AG20443 (cell line): ENCODE measurements around the gene PTPN4.
"Not testable (repeated sequence)": the region's sequence is repeated elsewhere in the genome, so short reads cannot be mapped to it uniquely, and the experiment has no call there.

Experiments
- DNase-seq: peaks from one replicate; pipeline ENCODE4 v3.0.0; 2012; ENCODE audit warnings: low spot score, mixed read lengths

PTPN4 gene

DNA sequence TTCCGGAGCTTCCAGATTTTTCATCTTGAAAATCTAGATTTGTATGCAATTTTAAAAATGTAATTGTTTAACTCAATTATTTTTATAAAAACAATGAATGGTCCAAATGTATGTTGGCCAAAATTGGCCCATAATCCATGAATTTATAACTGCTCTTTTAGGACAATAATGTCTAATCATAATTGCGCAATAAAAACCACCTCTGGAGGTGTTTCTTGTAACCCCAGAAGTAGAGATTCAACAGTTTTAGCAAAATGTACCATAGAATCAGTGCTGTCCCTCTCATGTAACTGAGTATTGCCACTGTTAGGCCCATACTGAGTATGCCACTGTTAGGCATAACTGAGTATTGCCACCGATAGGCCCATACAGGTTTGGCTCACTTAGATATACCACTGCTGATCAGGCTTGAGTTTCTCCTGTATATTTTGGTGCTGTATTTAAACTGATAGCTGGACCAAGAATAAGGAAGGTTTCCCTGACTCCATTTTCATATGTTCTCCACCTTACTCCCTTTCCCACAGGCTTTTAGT lies 182.3 kb downstream of the PTPN4 start:
- DNase-seq: no peak

DNA sequence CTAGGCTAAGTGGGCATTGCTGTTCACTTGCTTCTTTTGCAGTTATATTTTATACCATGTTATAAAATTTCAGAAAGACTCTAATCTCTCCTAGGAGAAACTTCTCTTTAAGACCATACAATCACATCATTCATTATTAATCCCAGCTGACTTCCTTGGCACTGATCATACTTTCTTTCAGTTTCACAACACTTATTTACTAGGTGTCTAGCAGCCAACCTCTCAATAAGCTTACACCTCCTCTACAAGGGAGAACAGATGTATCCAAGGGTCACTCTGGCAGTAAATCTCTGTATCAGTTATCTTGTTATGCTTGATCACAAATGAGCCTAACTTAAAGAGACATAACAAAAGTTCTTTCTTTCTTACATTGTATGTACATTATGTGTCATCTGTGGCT lies 183.3 kb downstream of the PTPN4 start:
- no peak for DNase-seq

DNA sequence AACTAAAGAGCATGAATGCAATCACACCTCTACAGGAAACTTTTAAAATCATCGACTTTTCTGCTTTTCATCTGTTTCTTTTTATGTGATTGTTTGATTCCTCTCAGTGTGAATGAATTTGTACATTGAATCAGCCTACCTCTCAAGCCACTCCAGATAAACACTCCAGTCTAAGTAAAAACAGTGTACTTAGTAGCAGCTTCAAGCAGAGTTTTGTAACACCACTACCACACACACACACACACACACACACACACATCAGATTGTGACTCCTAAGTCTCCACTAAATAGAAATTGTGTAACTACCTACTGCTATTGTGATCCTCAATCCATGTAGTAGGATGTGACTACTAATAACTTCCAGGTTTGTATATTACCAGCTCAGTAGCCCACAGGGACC lies 187.8 kb downstream of the PTPN4 start:
- no peak for DNase-seq

DNA sequence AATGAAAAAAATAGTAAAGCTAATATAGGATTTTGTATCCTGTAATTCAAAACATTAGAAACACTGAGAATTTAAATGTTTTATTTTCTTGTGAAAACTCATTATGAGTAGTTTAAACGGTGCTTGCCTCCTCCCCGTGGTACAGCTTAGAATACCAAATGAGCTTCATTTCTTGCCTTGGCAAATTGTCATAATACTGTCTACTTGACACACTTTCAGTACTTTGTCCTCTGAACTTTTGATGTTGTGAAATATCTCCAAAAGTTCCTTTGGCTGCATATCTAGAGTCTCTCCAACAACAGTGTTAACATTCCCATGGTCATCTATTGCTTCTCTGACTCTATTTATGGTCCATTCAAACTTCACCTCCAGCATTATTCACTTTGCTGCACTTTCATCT lies 191.2 kb downstream of the PTPN4 start:
- DNase-seq: no peak

DNA sequence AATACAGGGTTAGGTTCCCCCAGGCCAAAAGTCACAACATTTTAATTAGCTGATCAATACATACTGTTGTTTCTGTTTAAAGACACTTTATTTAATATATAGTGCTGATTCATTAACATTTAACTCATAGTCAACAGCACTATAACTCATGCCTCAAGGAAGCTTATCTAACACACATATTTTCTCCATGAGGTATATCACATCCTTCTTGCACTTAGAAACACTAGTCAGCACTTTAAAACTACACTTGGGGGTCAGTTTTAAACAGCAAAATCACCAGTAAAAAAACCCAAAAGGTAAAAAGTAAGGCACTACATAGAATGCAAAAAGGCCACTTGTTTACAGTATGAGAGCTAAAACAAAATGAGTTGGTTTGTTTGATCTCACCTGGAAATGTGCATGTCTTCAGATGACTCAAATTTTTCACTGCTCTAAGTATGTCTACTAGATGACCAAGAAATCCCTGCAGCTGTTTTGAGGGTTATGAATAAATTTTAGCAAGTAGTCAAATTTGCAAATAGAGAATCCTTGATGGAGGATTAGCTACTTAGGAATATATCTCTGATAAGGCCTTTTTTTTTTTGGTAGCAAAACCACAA lies 199.0 kb downstream of the PTPN4 start:
- no peak for DNase-seq

DNA sequence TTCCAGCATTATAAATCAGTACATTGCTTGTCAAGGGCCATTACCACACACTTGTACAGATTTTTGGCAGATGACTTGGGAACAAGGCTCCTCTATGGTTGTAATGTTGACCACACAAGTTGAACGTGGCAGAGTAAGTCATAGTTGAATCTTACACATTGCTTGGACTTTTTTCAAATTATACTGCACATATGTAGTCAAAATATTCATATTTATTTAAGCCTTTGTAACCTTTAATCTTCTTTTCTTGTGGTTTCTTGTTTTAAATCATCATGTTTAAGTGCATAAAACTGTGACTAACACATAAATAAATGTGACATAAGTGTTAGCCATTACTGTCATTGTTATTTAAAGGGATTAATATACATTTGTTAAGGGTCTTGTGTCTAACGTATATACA lies 201.1 kb downstream of the PTPN4 start:
- DNase-seq: no peak

DNA sequence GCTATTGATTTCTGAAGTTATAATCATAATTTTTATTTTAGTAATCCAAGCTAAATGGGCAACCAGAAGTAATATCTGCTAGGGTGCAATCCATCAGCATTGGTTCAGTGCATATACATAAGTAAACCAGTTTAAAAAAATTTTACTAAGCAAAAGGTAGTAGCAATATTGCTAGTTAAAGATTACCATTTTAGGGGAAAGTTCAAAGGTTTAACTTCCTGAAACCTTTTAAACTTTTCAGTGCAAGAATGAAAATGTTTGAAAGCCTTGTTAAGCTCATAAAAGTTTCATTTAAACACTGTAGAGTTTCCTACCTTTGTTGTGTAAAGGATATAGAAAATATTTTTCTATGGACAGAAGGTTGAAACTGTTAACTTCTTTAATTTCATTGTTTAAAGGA lies 222.2 kb downstream of the PTPN4 start:
- no peak for DNase-seq

DNA sequence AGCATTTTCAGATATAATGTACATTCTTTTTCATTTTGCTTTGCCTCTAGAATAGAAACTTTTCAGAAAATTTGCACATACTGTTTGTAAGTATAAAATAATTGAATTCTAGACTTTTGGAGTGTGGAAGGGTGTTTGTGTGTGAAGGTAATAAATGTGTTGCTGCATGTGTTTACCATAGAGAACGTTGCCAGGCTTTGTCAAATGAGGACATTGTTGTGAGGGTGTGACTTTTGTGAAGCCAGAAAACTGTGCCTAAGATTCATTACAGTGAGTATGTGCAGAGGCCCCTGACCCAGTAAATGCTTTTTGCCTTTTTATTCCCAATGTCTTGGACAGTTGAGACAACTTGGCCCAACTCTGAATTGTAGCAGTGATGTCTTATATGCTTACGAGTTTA lies 222.8 kb downstream of the PTPN4 start:
- no peak for DNase-seq

DNA sequence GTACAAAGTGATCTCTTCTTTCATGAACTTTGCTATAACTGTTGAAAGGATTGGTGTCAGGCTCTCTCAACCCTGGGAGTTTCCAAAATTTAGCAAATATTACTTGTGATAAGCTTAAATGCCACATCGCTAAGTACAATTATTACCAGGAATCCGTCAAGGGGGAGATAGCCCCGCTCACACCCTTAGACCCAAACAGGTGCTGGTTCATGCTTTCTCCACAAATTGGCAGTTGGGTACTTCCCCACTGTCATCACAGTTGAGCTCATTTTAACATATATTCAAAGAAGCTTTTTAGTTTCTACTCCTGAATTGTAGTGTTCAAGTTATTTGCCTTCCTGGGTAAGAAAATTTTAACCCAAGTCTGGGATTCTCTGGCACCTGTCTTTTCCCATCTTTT lies 223.4 kb downstream of the PTPN4 start:
- no peak for DNase-seq

DNA sequence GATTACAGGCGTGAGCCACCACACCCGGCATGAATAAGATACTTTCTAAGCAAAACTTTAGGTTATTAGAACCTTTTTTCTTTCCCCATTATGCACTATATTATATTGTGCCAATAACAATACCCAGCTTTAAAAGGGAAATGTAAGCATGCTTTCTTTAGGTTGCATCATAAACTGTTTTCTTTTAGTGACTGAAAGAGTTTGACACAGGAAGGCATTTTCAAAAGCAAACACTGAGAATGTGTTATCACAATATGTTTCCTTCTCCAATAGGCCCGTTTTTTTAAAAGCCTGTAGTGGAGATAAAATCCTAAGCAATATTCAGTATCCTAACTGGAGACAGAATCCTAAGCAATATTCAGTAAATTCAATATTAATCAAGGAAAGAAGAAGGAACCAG lies 236.4 kb downstream of the PTPN4 start:
- DNase-seq: no peak

DNA sequence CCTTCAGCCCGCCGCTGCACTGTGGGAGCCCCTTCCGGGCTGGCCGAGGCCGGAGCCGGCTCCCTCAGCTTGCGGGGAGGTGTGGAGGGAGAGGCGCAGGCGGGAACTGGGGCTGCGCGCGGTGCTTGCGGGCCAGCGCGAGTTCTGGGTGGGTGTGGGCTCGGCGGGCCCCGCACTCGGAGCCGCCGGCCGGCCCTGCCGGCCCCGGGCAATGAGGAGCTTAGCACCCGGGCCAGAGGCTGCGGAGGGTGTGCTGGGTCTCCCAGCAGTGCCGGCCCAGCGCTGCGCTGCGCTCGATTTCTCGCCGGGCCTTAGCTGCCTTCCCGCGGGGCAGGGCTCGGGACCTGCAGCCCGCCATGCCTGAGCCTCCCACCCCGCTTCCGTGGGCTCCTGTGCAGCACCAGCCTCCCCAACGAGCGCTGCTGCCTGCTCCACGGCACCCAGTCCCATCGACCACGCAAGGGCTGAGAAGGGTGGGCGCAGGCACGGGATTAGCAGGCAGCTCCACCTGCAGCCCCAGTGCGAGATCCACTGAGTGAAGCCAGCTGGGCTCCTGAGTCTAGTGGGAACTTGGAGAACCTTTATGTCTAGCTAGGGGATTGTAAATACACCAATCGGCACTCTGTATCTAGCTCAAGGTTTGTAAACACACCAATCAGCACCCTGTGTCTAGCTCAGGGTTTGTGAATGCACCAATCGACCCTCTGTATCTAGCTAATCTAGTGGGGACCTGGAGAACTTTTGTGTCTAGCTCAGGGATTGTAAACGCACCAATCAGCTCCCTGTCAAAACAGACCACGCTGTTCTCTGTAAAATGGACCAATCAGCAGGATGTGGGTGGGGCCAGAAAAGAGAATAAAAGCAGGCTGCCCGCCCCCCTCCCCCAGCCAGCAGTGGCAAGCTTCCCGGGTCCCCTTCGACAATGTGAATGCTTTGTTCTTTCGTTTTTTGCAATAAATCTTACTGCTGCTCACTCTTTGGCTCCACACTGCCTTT lies 237.5 kb downstream of the PTPN4 start:
- not testable (repeated sequence) for DNase-seq

DNA sequence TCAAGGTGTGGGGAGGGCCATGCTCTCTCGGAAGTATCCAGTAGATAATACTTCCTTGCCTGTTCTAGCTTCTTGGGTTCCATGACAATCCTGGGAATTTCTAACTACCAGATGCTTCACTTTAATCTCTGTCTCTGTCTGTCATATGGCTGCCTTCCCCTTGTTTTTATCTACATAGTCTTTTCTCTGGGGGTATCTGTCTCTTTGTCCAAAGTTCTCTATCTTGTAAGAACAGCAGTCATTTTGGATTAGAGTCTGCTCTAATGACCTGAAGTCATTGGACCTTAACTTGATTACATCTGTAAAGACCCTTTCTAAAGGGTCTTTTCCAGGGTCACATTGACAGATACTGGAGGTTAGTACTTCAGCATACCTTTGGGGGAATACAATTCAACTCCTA lies 241.7 kb downstream of the PTPN4 start:
- no peak for DNase-seq

DNA sequence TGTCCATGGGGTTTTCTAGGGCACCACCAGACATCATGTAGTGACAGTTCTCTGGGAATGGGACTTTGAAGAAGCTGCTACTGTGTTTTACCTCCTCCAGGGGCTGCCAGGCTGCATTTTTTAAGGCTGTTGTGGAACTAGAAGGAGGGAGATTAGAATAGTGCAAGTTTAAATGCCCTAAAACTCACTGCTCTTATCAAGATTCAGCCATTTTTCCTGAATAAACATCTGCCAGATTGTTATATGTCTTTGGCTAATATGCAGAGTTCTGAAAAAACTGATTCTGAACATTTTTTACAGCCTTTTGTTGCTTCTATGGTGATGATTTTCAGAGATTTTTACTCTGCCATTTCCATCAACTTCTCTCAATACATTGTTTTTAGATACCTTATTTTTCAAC lies 244.5 kb downstream of the PTPN4 start:
- DNase-seq: no peak

DNA sequence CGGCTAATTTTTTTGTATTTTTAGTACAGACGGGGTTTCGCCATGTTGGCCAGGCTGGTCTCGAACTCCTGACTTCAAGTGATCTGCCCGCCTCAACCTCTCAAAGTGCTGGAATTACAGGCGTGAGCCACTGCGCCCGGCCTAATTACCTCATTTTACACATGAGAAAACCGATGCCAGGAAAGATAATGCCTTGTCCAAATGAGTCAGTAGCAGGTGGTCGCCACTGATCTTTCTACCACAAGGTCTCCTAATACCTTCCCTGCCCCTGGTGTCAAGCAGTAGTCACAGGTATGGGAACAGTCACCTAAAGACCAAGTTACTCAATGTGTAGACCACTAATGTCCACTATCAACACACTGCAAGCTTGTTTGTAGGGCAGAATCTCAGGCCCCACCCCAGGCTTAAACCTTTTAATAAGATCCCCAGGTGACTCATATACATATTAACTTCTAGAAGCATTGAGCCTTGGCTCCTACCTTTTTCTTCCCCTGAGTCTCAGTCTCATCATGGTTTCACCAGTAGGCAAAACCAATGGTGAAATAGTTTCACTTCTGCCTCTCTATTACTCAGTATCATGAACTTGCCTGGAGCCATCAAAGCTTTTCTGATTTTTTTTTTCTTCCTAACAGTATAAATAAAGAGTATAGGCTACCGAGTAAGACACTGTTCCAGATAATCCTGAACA lies 246.3 kb downstream of the PTPN4 start:
- DNase-seq: no peak

DNA sequence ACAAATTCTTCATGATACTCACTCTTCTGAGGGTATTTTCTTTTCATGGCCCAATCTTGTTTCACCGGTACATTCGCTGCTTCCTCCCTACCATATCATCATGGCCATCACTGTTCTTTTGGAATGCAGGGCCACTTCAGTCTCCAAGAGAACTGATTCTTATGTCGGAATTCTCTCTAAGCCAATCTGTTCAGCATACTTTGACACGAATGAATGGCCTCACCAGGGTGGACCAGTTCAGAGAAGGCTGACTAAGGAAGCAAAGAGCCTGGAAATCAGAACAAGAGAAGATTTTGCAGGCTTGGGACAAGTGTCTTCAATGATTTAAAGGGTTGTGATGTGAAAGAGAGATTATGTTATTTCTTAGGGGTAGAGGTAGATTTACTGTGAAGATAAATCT lies 248.1 kb downstream of the PTPN4 start:
- DNase-seq: no peak

DNA sequence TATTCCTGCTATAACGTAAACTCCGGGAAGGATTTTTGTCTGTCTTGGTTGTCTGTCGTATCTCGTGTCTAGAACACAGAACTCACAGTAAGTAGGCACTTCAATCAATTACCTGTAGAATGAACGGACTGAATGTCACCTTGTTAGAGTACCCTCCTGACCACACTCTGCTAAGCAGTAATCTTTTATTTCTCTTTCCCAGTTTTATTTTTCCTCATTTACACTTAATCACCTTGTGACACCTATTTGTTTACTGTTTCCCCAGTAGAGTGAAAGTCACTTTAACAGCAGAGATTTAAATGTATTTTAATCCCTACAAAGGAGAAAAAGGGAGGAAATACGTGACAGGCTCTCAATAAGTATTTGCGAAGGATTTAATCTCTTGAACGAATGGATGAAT lies 252.6 kb downstream of the PTPN4 start:
- no peak for DNase-seq

DNA sequence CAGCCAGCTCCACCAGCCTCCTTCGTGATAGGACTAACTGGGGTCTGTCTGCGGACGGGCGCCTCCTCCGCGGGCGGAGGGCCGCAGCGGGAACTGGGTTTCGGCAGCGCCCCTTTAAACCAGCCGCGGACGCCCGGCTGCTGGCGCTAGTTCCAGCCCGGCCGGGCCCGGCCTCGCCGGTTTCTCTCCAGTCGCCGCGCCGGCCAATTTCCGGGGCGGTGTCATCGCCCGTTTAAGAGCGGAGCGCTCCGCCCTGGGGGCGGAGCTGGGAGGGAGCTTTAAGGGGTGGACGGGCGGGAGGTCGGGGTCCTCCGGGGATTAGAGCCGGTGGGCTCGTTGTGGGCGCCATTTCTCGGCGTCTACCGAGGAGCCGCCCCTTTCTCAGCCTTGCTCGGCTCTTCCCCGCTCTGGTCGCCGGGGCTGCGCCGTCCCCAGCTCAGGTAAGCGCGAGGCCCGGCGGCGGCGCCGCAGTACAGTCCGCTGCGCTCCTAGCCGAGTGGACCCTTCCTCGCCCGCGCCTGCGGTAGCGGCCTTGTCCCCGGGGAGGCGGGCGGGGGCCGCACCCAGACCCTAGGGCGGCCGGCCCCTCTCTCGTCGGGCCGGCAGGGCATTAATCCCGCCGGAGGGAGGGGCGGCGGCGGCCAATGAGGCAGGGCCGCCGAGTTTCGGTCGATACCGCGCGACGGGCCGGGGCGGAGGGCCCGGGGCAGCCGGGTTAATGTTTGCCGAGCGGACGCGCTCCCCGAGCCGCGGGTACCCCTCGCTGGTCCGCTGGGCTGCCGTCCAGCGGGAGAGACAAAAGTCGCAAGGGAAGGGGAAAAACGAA lies 253.3 kb downstream of the PTPN4 start, which contains the start of gene EPB41L5:
EPB41L5 (plus strand) TSS at position 307 of the 826 bp plus-strand sequence. CDS start 6,008 bp downstream, outside the sequence.
- peak; percentile 97 for DNase-seq

DNA sequence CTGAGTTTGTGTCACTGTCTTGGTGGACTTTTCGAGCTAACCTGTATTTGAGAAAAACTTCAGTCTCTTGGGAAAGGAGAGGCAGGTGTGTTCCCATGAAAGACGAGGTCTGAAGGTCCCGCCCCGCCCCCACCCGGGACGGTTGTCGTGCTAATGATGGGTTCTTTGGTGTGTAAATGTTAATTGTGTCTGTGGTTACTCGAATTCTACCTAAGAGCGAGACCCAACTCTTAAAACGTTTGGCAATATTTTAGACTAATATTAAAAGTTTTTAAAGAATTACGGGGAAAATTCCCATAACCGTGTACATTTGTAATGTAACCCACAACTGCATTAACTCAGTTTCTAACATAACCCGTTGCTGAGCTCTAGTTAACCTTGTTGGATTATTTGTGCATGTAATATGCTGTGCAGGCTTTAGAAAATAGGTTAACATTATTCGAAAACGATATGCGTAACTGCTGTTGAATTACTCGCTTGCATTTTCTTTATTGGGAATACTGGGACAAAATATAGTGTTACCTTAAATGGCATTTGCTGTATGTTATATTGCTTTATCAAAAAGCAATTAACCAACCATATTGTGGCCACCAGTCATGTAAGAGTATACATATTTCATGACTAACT lies 254.0 kb downstream of the PTPN4 start:
- DNase-seq: no peak

DNA sequence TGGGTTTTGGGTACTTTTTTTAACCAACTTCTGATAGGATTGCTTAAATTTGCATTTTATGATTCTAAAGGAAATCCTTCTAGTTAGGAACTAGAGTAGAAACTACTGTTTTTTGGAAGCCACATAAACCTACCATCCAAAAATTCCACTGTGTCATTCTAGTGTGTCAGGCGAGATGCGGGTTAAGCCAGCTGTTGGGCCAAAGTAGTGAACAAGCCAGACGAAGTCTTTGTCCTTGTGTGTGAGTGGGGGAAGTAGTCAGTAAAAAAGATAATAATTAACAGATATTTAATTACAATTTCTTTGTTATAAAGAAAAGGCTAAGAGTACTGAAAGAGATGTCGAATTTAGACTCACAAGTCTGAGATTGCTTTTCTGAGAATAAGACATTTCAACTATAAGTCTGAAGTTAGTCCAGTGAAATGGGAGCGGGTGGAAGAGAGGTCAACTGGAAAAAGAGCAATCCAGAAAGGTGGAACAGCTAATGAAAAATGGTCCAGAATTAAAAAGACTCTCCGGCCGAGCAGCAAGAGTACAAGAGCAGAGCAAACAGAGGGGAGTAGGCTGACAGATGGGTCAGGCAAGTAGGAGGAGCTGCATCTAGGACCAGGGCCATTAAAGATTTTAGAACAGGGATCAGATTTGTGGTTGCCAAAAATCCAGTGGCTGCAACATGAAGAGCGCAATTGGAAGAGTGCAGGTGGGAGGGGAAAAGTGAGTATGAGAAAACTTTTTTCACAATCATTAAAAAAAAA lies 254.7 kb downstream of the PTPN4 start:
- no peak for DNase-seq

DNA sequence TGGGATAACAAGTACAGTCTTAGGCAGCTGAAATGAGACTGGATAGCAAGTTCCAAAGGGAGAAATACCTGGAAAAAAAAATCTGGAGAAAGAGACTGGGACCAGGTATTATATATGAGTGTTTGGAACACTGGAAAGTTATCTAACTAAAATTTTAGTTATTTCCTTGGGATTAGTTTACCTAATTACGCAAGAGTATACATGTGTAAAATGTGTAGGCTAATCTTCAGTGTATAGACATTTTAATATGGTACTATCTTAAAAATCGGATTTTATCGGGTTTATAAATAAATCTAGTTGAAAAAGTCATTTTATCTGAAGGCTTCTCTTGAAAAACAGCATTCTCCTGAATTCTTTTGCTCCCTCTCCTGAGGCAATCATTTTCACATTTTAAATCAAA lies 257.1 kb downstream of the PTPN4 start:
- no peak for DNase-seq
